Right lobe of liver (tissue), 6 donors: ENCODE data around the gene SHC4. TPM values are rescaled to one million over a fixed set of nuclear protein-coding genes. Genes with fewer than 3 reads are reported as not detected.

Experiments used
- ATAC-seq, 4 donors: fragments of 200-7000 bp; cut with Tn5 transposase; one replicate each; pipeline ENCODE4 v1.9.1; 2020; ENCODE audit warnings: mild to moderate bottlenecking in 4 of 4, moderate library complexity in 4 of 4
- DNase-seq, 3 donors: peaks; one replicate each; pipeline ENCODE4 v3.0.0-alpha.2; 2020
- H3K27ac ChIP-seq, 3 donors: fragments of 200-600 bp; one replicate each; pipeline ENCODE4 v1.8.0; 2022
- H3K27me3 ChIP-seq, 2 donors: fragments of 200-600 bp; one replicate each; pipeline ENCODE4 v1.8.0; 2022
- H3K36me3 ChIP-seq, 4 donors: fragments of 200-600 bp; sonication (generic) in 1 of 4; one replicate each; pipeline versions ENCODE4 v1.5.1 to v1.8.0; 2017 to 2022; ENCODE audit warnings: control low read depth in 1 of 4
- H3K4me1 ChIP-seq, 4 donors: fragments of 200-600 bp; sonication (generic) in 1 of 4; one replicate each; pipeline versions ENCODE4 v1.5.1 to v1.8.0; 2017 to 2022; ENCODE audit warnings: control low read depth in 1 of 4
- H3K4me3 ChIP-seq, 3 donors: fragments of 200-600 bp; one replicate each; pipeline ENCODE4 v1.8.0; 2022
- H3K9me3 ChIP-seq, 4 donors: fragments of 200-600 bp; sonication (generic) in 1 of 4; one replicate each; pipeline versions ENCODE4 v1.5.1 to v1.8.0; 2017 to 2022; ENCODE audit warnings: control low read depth in 1 of 4
- POLR2A ChIP-seq: fragments of 450-650 bp; IDR thresholded peaks from one replicate; pipeline ENCODE4 v1.6.1; 2017; ENCODE audit warnings: antibody characterized with exemption, mild to moderate bottlenecking
- WGBS: methylation state at CpG from one replicate; pipeline ENCODE4 v1.1.6; 2018; ENCODE audit warnings: low coverage, low lambda C conversion rate; ENCODE audit not compliant: insufficient coverage; ENCODE audit errors: missing lambda C conversion rate; 5-methylcytosine and 5-hydroxymethylcytosine counted together
- intact Hi-C, 2 donors: fragments of 100-400 bp; cut with DNase I; formaldehyde crosslinking; loops; one replicate each; pipeline versions ENCODE4 v1.11.2 to v1.14.1; 2022
- total RNA-seq, 6 experiments: library from RNA; depleted of rRNA in 2 of 6; stranded (reverse); fragments of >200 nt in 2 of 6; fragmentation: NEBNext Ultra II Directional in 3 of 6; extraction: Animal tissue kit (Norgen Biotek cat#: 25700) in 3 of 6; gene quantifications; one replicate each; pipeline versions ENCODE4 v1.1.0 to v1.2.4, GENCODE V29; 2016 to 2023
- TF ChIP-seq, protein P1 (sequence below), 4 donors: fragments of 200-600 bp in 3 of 4; fragments of 450-650 bp in 1 of 4; IDR thresholded peaks; one replicate each; pipeline versions ENCODE4 v1.5.1 to v1.8.0; 2016 to 2022; ENCODE audit warnings: antibody characterized with exemption in 4 of 4, mild to moderate bottlenecking in 2 of 4
- donor health status: DM: no; HTN: yes; CAD: no.
- donor health status: DM: no; HTN: no; CAD: no.
- donor health status: DM: no; HTN: no; CAD: no.
- donor health status: DM: no; HTN: yes; CAD: no.
- donor health status: DM: no; HTN: yes; CAD: no.

Gene SHC4
- total RNA-seq, 6 experiments from 2014 or later, result 0.04 to 0.87 (median 0.04) TPM; not detected in 3

DNA sequence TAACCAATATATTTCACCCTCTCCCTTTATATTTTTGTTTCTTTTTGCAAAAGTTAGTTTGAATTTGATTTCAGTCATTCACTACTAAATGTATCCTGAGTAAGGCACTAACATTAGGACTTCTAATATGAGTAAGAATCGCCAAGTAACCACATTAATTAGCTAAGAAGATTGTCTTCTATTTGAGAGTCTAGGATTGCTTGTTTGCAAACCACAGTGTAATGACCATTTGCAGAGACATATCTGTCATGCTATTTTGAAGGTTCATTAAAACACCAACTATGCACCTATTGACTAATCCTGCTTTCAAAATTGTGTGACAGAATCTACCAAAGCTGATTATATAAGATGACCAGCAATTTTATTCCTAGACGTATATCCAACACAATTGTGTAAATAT, 91.1 kb downstream of the SHC4 start:
- no peak for TF ChIP-seq POLR2A
- ATAC-seq (no peak), DNase-seq (no peak)
- H3K27ac ChIP-seq, result no peak overlapping the region
- no peaks in the 10 kb centered on the region for H3K27me3 ChIP-seq
- no peaks in the 10 kb centered on the region for H3K9me3 ChIP-seq
- H3K4me3 ChIP-seq, result no peak overlapping the region
- H3K4me1 ChIP-seq, result no peaks in the 10 kb centered on the region
- intact Hi-C loops, result no loop called here
- WGBS, result 83% methylated on average over 2 of the region's 2 CpGs
- H3K36me3 ChIP-seq, result no peaks in the 10 kb centered on the region

DNA sequence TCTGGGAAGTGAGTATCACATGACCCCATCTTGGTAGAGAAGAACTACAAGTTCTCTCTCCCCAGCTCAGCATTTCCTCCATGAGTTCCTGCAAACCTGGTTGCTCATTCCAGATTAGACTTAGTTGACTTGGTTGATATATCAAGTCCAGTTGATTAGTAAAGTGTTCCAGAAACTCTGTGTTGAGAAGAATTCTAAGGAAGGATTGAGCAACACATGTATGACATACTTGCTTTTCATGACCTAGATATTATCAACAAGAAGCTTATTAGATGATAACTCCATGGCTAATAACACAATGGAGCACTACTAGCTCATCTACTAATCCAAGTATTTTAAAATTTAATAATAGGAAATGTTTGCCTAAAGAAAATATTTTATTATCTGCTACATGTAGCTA, 92.2 kb downstream of the SHC4 start:
- DNase-seq, result no peak
- H3K27ac ChIP-seq, result no peak overlapping the region
- intact Hi-C loops, result no loop called here
- no peak for ATAC-seq
- no peak overlapping the region for H3K4me3 ChIP-seq
- no peaks in the 10 kb centered on the region for H3K9me3 ChIP-seq
- H3K4me1 ChIP-seq, result no peaks in the 10 kb centered on the region
- H3K36me3 ChIP-seq, result no peaks in the 10 kb centered on the region
- no peak for TF ChIP-seq POLR2A
- TF ChIP-seq, protein P1, sequence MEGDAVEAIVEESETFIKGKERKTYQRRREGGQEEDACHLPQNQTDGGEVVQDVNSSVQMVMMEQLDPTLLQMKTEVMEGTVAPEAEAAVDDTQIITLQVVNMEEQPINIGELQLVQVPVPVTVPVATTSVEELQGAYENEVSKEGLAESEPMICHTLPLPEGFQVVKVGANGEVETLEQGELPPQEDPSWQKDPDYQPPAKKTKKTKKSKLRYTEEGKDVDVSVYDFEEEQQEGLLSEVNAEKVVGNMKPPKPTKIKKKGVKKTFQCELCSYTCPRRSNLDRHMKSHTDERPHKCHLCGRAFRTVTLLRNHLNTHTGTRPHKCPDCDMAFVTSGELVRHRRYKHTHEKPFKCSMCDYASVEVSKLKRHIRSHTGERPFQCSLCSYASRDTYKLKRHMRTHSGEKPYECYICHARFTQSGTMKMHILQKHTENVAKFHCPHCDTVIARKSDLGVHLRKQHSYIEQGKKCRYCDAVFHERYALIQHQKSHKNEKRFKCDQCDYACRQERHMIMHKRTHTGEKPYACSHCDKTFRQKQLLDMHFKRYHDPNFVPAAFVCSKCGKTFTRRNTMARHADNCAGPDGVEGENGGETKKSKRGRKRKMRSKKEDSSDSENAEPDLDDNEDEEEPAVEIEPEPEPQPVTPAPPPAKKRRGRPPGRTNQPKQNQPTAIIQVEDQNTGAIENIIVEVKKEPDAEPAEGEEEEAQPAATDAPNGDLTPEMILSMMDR (IDR thresholded peaks at IDR 0.05), result no peak
- H3K27me3 ChIP-seq, result no peaks in the 10 kb centered on the region

DNA sequence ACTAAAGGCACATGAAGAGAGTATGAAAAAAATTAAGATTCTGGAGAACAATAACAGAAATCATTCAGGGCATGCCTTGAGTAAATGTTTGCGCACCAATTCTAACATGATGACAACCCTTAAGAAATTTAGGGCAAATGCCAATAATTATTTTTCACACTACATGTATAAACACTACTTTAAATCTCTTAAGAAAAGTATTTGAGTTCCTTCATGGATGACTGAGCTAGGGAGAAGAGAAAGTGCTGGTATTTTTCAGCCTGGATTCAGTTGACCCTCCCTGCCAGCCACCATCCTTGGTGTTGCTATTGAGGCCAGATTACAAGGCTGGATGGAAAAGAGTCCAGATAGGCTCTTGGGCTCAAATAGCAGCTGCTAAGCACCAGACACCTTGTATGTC, 93.8 kb downstream of the SHC4 start:
- WGBS, result 100% methylated on average over 1 of the region's 1 CpG
- TF ChIP-seq, protein P1 (IDR thresholded peaks at IDR 0.05), result no peak
- no peak for TF ChIP-seq POLR2A
- ATAC-seq, result no peak

DNA sequence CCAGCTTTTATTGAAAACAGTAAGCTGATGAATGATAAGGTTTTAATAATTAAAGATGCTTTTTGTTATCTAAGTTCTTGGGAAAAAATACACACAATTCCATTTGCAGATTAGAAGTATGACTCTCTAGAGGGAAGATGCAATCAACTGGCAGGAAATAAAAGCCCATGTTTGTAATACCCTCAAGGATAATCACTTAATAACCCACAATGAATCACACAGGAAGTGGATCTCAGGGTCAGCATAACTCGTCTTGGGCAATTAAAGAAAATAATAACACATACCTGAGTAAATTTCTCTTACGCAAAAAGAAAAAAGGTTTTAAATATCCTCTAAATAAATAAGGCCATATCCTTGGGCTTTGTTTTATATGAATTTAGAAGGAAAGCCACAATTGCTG, 95.2 kb downstream of the SHC4 start:
- intact Hi-C loops, result no loop called here
- ATAC-seq (no peak), DNase-seq (no peak)
- Histone ChIP-seq H3K4me1 (no peaks in the 10 kb centered on the region), H3K27ac (no peak overlapping the region), H3K4me3 (no peak overlapping the region), H3K27me3 (no peaks in the 10 kb centered on the region), H3K36me3 (no peaks in the 10 kb centered on the region), H3K9me3 (no peaks in the 10 kb centered on the region)
- WGBS, result 59% methylated on average over 2 of the region's 2 CpGs
- TF ChIP-seq, protein P1 (IDR thresholded peaks at IDR 0.05), result no peak
- no peak for TF ChIP-seq POLR2A

More for the DNA sequence above, 93.8 kb downstream of the SHC4 start:
- Histone ChIP-seq H3K27ac (no peak overlapping the region), H3K4me1 (no peaks in the 10 kb centered on the region), H3K27me3 (no peaks in the 10 kb centered on the region), H3K9me3 (no peaks in the 10 kb centered on the region), H3K36me3 (no peaks in the 10 kb centered on the region), H3K4me3 (no peak overlapping the region)
- intact Hi-C loops, result no loop called here
- no peak for DNase-seq

DNA sequence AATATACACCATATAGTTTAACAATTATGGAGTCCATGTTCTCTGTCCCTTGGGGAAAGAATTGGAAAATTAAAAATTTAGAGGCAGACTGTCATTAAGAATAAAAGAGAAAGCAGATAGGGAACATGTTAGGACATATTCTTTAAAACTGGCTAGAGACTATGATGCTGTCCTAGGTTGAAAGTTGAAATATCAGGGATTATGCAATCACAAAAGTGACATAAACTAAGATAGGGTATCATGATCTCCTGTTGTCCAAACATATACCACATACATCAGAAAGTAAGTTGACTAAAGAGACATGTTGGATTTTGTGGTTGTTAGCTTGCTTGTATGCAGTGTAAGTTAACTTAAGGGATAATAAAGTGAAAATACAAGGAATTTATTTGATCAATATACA, 95.7 kb downstream of the SHC4 start:
- TF ChIP-seq, protein P1 (IDR thresholded peaks at IDR 0.05), result no peak
- no peak for TF ChIP-seq POLR2A
- Histone ChIP-seq H3K27me3 (no peaks in the 10 kb centered on the region), H3K4me3 (no peak overlapping the region), H3K36me3 (no peaks in the 10 kb centered on the region), H3K9me3 (no peaks in the 10 kb centered on the region), H3K4me1 (no peaks in the 10 kb centered on the region), H3K27ac (no peak overlapping the region)
- ATAC-seq, result peak in 1 of 4 donors; percentile 28
- DNase-seq, result no peak
- intact Hi-C loops, result no loop called here
